ENCODE data around the gene ANO4.

ANO4 gene

DNA sequence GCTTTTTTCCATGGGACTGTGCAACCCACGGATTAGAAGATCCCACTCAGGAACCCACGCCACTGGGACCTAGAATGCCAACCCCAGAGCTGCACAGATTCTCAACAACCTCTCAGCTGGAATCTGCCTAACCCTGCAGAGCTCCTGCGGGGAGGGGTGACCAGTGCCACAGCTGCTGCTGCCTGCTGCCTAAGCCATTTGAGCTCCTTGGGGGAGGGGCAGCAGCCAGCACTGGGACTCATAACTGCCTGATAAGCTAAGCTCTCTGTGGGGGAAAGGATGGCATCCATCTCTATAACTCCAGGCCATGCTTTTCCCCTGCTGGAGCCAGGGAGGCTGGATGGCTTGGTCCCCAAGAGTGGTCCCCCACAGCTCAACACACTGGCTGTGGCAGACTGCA is 232.6 kb downstream of the ANO4 start:
- TF ChIP-seq ZNF341 (tag by site-specific recombination; IDR thresholded peaks at IDR 0.05; ENCODE audit: low read depth) = no peak
- TF ChIP-seq ZNF571 (tag by site-specific recombination; IDR thresholded peaks at IDR 0.05) = no peak
- no peak for TF ChIP-seq ZNF423 (tag by site-specific recombination; IDR thresholded peaks at IDR 0.05)
- TF ChIP-seq ZBTB20 (tag by site-specific recombination; IDR thresholded peaks at IDR 0.05) = no peak
- TF ChIP-seq, protein P1, sequence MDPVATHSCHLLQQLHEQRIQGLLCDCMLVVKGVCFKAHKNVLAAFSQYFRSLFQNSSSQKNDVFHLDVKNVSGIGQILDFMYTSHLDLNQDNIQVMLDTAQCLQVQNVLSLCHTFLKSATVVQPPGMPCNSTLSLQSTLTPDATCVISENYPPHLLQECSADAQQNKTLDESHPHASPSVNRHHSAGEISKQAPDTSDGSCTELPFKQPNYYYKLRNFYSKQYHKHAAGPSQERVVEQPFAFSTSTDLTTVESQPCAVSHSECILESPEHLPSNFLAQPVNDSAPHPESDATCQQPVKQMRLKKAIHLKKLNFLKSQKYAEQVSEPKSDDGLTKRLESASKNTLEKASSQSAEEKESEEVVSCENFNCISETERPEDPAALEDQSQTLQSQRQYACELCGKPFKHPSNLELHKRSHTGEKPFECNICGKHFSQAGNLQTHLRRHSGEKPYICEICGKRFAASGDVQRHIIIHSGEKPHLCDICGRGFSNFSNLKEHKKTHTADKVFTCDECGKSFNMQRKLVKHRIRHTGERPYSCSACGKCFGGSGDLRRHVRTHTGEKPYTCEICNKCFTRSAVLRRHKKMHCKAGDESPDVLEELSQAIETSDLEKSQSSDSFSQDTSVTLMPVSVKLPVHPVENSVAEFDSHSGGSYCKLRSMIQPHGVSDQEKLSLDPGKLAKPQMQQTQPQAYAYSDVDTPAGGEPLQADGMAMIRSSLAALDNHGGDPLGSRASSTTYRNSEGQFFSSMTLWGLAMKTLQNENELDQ (tag by site-specific recombination; IDR thresholded peaks at IDR 0.05; ENCODE audit: low read depth) = no peak
- no peak for TF ChIP-seq ZNF266 (tag by site-specific recombination; IDR thresholded peaks at IDR 0.05; ENCODE audit: low read depth)
- no peak for TF ChIP-seq KLF7 (tag by site-specific recombination; IDR thresholded peaks at IDR 0.05; ENCODE audit: borderline replicate concordance)
- no peak for TF ChIP-seq FEZF1 (tag by site-specific recombination; IDR thresholded peaks at IDR 0.05)
- TF ChIP-seq, protein P2, sequence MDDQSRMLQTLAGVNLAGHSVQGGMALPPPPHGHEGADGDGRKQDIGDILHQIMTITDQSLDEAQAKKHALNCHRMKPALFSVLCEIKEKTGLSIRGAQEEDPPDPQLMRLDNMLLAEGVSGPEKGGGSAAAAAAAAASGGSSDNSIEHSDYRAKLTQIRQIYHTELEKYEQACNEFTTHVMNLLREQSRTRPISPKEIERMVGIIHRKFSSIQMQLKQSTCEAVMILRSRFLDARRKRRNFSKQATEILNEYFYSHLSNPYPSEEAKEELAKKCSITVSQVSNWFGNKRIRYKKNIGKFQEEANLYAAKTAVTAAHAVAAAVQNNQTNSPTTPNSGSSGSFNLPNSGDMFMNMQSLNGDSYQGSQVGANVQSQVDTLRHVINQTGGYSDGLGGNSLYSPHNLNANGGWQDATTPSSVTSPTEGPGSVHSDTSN (CRISPR knock-in tag; IDR thresholded peaks at IDR 0.05) = no peak
- TF ChIP-seq, protein P3, sequence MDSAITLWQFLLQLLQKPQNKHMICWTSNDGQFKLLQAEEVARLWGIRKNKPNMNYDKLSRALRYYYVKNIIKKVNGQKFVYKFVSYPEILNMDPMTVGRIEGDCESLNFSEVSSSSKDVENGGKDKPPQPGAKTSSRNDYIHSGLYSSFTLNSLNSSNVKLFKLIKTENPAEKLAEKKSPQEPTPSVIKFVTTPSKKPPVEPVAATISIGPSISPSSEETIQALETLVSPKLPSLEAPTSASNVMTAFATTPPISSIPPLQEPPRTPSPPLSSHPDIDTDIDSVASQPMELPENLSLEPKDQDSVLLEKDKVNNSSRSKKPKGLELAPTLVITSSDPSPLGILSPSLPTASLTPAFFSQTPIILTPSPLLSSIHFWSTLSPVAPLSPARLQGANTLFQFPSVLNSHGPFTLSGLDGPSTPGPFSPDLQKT (IDR thresholded peaks at IDR 0.05; ENCODE audit: borderline replicate concordance, low read depth, low read length) = no peak
- peak; percentile 87 for TF ChIP-seq GLIS1 (tag by site-specific recombination; IDR thresholded peaks at IDR 0.05)
- TF ChIP-seq, protein P4, sequence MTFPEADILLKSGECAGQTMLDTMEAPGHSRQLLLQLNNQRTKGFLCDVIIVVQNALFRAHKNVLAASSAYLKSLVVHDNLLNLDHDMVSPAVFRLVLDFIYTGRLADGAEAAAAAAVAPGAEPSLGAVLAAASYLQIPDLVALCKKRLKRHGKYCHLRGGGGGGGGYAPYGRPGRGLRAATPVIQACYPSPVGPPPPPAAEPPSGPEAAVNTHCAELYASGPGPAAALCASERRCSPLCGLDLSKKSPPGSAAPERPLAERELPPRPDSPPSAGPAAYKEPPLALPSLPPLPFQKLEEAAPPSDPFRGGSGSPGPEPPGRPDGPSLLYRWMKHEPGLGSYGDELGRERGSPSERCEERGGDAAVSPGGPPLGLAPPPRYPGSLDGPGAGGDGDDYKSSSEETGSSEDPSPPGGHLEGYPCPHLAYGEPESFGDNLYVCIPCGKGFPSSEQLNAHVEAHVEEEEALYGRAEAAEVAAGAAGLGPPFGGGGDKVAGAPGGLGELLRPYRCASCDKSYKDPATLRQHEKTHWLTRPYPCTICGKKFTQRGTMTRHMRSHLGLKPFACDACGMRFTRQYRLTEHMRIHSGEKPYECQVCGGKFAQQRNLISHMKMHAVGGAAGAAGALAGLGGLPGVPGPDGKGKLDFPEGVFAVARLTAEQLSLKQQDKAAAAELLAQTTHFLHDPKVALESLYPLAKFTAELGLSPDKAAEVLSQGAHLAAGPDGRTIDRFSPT (tag by site-specific recombination; IDR thresholded peaks at IDR 0.05) = no peak
- no peak for TF ChIP-seq KLF8 (tag by site-specific recombination; IDR thresholded peaks at IDR 0.05)
- peak; percentile 54 for TF ChIP-seq ZIC2 (tag by site-specific recombination; IDR thresholded peaks at IDR 0.05)
- no peaks in the 10 kb centered on the region for H3K36me3 ChIP-seq (ENCODE audit: control insufficient read depth in 2 of 2, insufficient read depth in 1 of 2, low read length in 2 of 2)
- POLR2A ChIA-PET = no interaction called here
- CTCF ChIA-PET = no interaction called here
- no peak overlapping the region for H3K4me3 ChIP-seq (ENCODE audit: low read depth, low read length)
- H3K9me3 ChIP-seq (ENCODE audit: control insufficient read depth, insufficient read depth, low read depth, low read length) = no peaks in the 10 kb centered on the region
- H3K4me1 ChIP-seq (ENCODE audit: control insufficient read depth, insufficient read depth, low read length) = no peaks in the 10 kb centered on the region
- no peak overlapping the region for H3K27ac ChIP-seq (ENCODE audit: extremely low read depth, low read depth, low read length)

DNA sequence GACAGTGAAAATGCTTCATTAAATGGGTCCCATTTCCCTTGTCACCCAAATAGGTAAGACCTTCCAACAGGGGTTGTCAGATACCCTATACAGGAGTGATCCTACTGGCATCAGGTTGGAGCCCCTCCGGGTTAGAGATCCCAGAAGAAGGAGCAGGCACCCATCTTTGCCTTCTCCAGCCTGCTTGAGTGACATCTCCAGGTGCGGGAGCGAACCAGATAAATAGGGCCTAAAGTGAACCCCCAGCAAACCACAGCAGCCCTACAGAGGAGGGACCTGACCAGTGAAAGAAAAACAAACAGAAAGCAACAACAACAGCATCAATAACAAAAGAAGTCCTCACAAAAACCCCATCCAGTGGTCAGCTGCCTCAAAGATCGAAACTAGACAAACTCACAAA is 233.2 kb downstream of the ANO4 start:
- TF ChIP-seq, protein P5, sequence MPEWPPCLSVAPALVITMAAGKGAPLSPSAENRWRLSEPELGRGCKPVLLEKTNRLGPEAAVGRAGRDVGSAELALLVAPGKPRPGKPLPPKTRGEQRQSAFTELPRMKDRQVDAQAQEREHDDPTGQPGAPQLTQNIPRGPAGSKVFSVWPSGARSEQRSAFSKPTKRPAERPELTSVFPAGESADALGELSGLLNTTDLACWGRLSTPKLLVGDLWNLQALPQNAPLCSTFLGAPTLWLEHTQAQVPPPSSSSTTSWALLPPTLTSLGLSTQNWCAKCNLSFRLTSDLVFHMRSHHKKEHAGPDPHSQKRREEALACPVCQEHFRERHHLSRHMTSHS (tag by site-specific recombination; IDR thresholded peaks at IDR 0.05) = no peak
- no peak for TF ChIP-seq ZNF670 (tag by site-specific recombination; IDR thresholded peaks at IDR 0.05; ENCODE audit: low read depth)
- TF ChIP-seq, protein P6, sequence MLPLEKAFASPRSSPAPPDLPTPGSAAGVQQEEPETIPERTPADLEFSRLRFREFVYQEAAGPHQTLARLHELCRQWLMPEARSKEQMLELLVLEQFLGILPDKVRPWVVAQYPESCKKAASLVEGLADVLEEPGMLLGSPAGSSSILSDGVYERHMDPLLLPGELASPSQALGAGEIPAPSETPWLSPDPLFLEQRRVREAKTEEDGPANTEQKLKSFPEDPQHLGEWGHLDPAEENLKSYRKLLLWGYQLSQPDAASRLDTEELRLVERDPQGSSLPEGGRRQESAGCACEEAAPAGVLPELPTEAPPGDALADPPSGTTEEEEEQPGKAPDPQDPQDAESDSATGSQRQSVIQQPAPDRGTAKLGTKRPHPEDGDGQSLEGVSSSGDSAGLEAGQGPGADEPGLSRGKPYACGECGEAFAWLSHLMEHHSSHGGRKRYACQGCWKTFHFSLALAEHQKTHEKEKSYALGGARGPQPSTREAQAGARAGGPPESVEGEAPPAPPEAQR (tag by site-specific recombination; IDR thresholded peaks at IDR 0.05) = no peak
- no peak overlapping the region for H3K27ac ChIP-seq (ENCODE audit: extremely low read depth, low read depth, low read length)
- H3K4me3 ChIP-seq (ENCODE audit: low read depth, low read length) = no peak overlapping the region
- ChIA-PET CTCF (no interaction called here), POLR2A (no interaction called here)
- H3K4me1 ChIP-seq (ENCODE audit: control insufficient read depth, insufficient read depth, low read length) = no peaks in the 10 kb centered on the region
- H3K36me3 ChIP-seq (ENCODE audit: control insufficient read depth in 2 of 2, insufficient read depth in 1 of 2, low read length in 2 of 2) = no peaks in the 10 kb centered on the region
- no peaks in the 10 kb centered on the region for H3K9me3 ChIP-seq (ENCODE audit: control insufficient read depth, insufficient read depth, low read depth, low read length)

Measured in HEK293 (cell line).